NCI-H2227 (cell line): ENCODE data around the gene APBB2.

Source experiments
- DNase-seq: peaks from one replicate; lab custom pipeline; 2025; ENCODE audit not compliant: unreplicated experiment; lab: John Stamatoyannopoulos, UW

The APBB2 gene

GRCh38 chr4:41196633-41197332, 17.6 kb downstream of the APBB2 start:
- no peak for DNase-seq

GRCh38 chr4:41192136-41192535, 22.2 kb downstream of the APBB2 start:
- no peak for DNase-seq

- no peak for DNase-seq
Measured at GRCh38 chr4:41189666-41190065, 24.7 kb downstream of the APBB2 start.

- no peak for DNase-seq
Measured at GRCh38 chr4:41189076-41189475, 25.3 kb downstream of the APBB2 start.

- no peak for DNase-seq
Measured at GRCh38 chr4:41185614-41186592, 28.4 kb downstream of the APBB2 start.

- no peak for DNase-seq
Measured at GRCh38 chr4:41184009-41184408, 30.3 kb downstream of the APBB2 start.

- DNase-seq, result no peak
Measured at GRCh38 chr4:41183021-41183553, 31.3 kb downstream of the APBB2 start.

- DNase-seq, result no peak
Measured at GRCh38 chr4:41181037-41181436, 33.3 kb downstream of the APBB2 start.

GRCh38 chr4:41179498-41180195, 34.7 kb downstream of the APBB2 start:
- no peak for DNase-seq

- no peak for DNase-seq
Measured at GRCh38 chr4:41178372-41179370, 35.7 kb downstream of the APBB2 start.

GRCh38 chr4:41177016-41177415, 37.3 kb downstream of the APBB2 start:
- DNase-seq, result no peak

- no peak for DNase-seq
Measured at GRCh38 chr4:41176340-41176739, 38.0 kb downstream of the APBB2 start.

- no peak for DNase-seq
Measured at GRCh38 chr4:41175794-41176193, 38.5 kb downstream of the APBB2 start.

- no peak for DNase-seq
Measured at GRCh38 chr4:41174444-41174843, 39.9 kb downstream of the APBB2 start.

GRCh38 chr4:41172786-41173185, 41.6 kb downstream of the APBB2 start:
- no peak for DNase-seq

GRCh38 chr4:41169256-41169800, 45.0 kb downstream of the APBB2 start:
- peak; percentile 54 for DNase-seq

GRCh38 chr4:41167191-41167590, 47.2 kb downstream of the APBB2 start:
- DNase-seq, result no peak

GRCh38 chr4:41164405-41164804, 49.9 kb downstream of the APBB2 start:
- DNase-seq, result no peak

- DNase-seq, result no peak
Measured at GRCh38 chr4:41161355-41161754, 53.0 kb downstream of the APBB2 start.

- no peak for DNase-seq
Measured at GRCh38 chr4:41160856-41161255, 53.5 kb downstream of the APBB2 start.
